Lung (tissue), 12 donors: Measurements from ENCODE around the gene SRPK2. TPM values are rescaled to one million over a fixed set of nuclear protein-coding genes. Genes with fewer than 3 reads are reported as not detected.

ENCODE experiments used
- ATAC-seq: fragments of 200-7000 bp; cut with Tn5 transposase; one replicate; pipeline ENCODE4 v1.9.1; 2020; ENCODE audit warnings: moderate number of reproducible peaks; ENCODE audit not compliant: insufficient read depth, low FRiP score
- DNase-seq, 3 donors: peaks; one replicate each; pipeline ENCODE4 v3.0.0-alpha.2; 2013 to 2017
- H3K27ac ChIP-seq, 2 donors: one replicate each; pipeline ENCODE4 v1.5.1; 2013; ENCODE audit warnings: mild to moderate bottlenecking in 2 of 2, moderate library complexity in 2 of 2, control low read depth in 1 of 2, inconsistent platforms in 1 of 2, low read depth in 1 of 2, low read length in 1 of 2
- H3K27me3 ChIP-seq, 3 donors: one replicate each; pipeline ENCODE4 v1.5.1; 2013; ENCODE audit warnings: low read length in 2 of 3; ENCODE audit not compliant: control insufficient read depth in 3 of 3, insufficient read depth in 3 of 3
- H3K36me3 ChIP-seq, 4 donors: one replicate each; pipeline ENCODE4 v1.5.1; 2013; ENCODE audit warnings: low read length in 4 of 4, mild to moderate bottlenecking in 1 of 4, moderate library complexity in 1 of 4; ENCODE audit not compliant: control insufficient read depth in 4 of 4, insufficient read depth in 4 of 4
- H3K4me1 ChIP-seq, 5 donors: one replicate each; pipeline ENCODE4 v1.5.1; 2013; ENCODE audit warnings: low read length in 5 of 5, mild to moderate bottlenecking in 2 of 5, moderate library complexity in 1 of 5; ENCODE audit not compliant: control insufficient read depth in 5 of 5, insufficient read depth in 5 of 5
- H3K4me3 ChIP-seq: one replicate; pipeline ENCODE4 v1.5.1; 2013; ENCODE audit warnings: mild to moderate bottlenecking, control low read depth, moderate library complexity
- H3K9ac ChIP-seq, 2 donors: one replicate each; pipeline ENCODE4 v1.5.1; 2013; ENCODE audit warnings: low read length in 2 of 2, control low read depth in 1 of 2; ENCODE audit not compliant: insufficient read depth in 1 of 2
- H3K9me3 ChIP-seq, 4 donors: one replicate each; pipeline ENCODE4 v1.5.1; 2013; ENCODE audit warnings: low read length in 3 of 4, mild to moderate bottlenecking in 1 of 4, moderate library complexity in 1 of 4; ENCODE audit not compliant: control insufficient read depth in 4 of 4, insufficient read depth in 3 of 4
- CTCF ChIP-seq: IDR thresholded peaks from 2 replicates; pipeline ENCODE4 v1.5.1; 2012; ENCODE audit warnings: mild to moderate bottlenecking; ENCODE audit errors: control extremely low read depth, extremely low read depth
- WGBS, 2 donors: extraction: QIAGEN DNeasy Blood & Tissue Kit; methylation state at CpG; one replicate each; pipeline ENCODE4 v1.1.7; 2013; 5-methylcytosine and 5-hydroxymethylcytosine counted together
- polyA plus RNA-seq, 2 donors: library from polyadenylated mRNA; stranded (reverse); fragments of 200-250 nt; gene quantifications; one replicate each; pipeline ENCODE4 v1.2.1, GENCODE V29; 2013
- total RNA-seq, 2 donors: library from RNA; depleted of rRNA in 1 of 2; stranded (reverse); fragments of >200 nt in 1 of 2; gene quantifications; one replicate each; pipeline ENCODE4 v1.2.1, GENCODE V29; 2014 to 2021
- donor health status: control.
- donor health status: control.
- donor health status: Bipolar disorder and iron deficiency.
- donor health status: healthy.
- donor health status: DM: yes; HTN: yes; CAD: no.

Gene SRPK2
- total and polyA plus RNA-seq, 4 donors, result 10.8 to 71.2 (median 23.2) TPM

- Histone ChIP-seq H3K36me3 (peaks cover 0 to 5% (median 4%) of the 10 kb centered on the region in 4 donors), H3K9ac (no peak overlapping the region), H3K4me3 (no peak overlapping the region), H3K9me3 (no peaks in the 10 kb centered on the region), H3K27me3 (no peaks in the 10 kb centered on the region), H3K27ac (no peak overlapping the region), H3K4me1 (peaks cover 0 to 11% (median 0%) of the 10 kb centered on the region in 5 donors)
- WGBS, 2 donors, result 88 to 93% methylated on average over 3 of the region's 3 CpGs
- no peak for TF ChIP-seq CTCF
- DNase-seq, result no peak
- ATAC-seq, result no peak
Observed at GRCh38 chr7:105151152-105151551, 237.6 kb downstream of the SRPK2 start.

- H3K4me1 ChIP-seq, result peaks cover 0 to 11% (median 0%) of the 10 kb centered on the region in 5 donors
- H3K27ac ChIP-seq, result no peak overlapping the region
- DNase-seq (no peak), ATAC-seq (no peak)
- H3K9me3 ChIP-seq, result no peaks in the 10 kb centered on the region
- peaks cover 0 to 5% (median 2%) of the 10 kb centered on the region in 4 donors for H3K36me3 ChIP-seq
- H3K9ac ChIP-seq, result no peak overlapping the region
- TF ChIP-seq CTCF, result no peak
- WGBS, 2 donors, result 55 to 67% methylated on average over 3 of the region's 3 CpGs
- no peaks in the 10 kb centered on the region for H3K27me3 ChIP-seq
- no peak overlapping the region for H3K4me3 ChIP-seq
Observed at GRCh38 chr7:105149827-105150226, 238.9 kb downstream of the SRPK2 start.

GRCh38 chr7:105141068-105141467 lies 247.7 kb downstream of the SRPK2 start:
- Histone ChIP-seq H3K9ac (no peak overlapping the region), H3K27ac (no peak overlapping the region), H3K4me1 (peaks cover 0 to 7% (median 4%) of the 10 kb centered on the region in 5 donors), H3K4me3 (no peak overlapping the region), H3K27me3 (no peaks in the 10 kb centered on the region), H3K36me3 (peaks cover 3 to 26% (median 17%) of the 10 kb centered on the region in 4 donors), H3K9me3 (no peaks in the 10 kb centered on the region)
- TF ChIP-seq CTCF, result no peak
- 82 to 89% methylated on average over 6 of the region's 6 CpGs for WGBS, 2 donors
- DNase-seq (peak; percentile 31 to 76 (median 69)), ATAC-seq (no peak)

- Histone ChIP-seq H3K27ac (no peak overlapping the region), H3K9me3 (no peaks in the 10 kb centered on the region), H3K36me3 (peaks cover 3 to 28% (median 15%) of the 10 kb centered on the region in 4 donors), H3K27me3 (no peaks in the 10 kb centered on the region), H3K4me1 (peaks cover 0 to 8% (median 4%) of the 10 kb centered on the region in 5 donors), H3K4me3 (no peak overlapping the region), H3K9ac (no peak overlapping the region)
- no peak for TF ChIP-seq CTCF
- DNase-seq (no peak), ATAC-seq (no peak)
Observed at GRCh38 chr7:105139381-105139780, 249.3 kb downstream of the SRPK2 start.
